Gastroesophageal sphincter (tissue), 4 donors: ENCODE results near the gene SV2C. TPM values are rescaled to one million over a fixed set of nuclear protein-coding genes. Genes with fewer than 3 reads are reported as not detected.

Experiments
- ATAC-seq: fragments of 150-250 bp; one replicate; pipeline ENCODE4 v1.9.1; 2016; ENCODE audit warnings: mild to moderate bottlenecking, moderate library complexity
- H3K27ac ChIP-seq, 4 donors: fragments of 200-600 bp; sonication (generic) in 3 of 4; 1 replicate in 3 of 4; 2 replicates in 1 of 4; pipeline ENCODE4 v1.5.1; 2016 to 2019
- H3K27me3 ChIP-seq: fragments of 200-600 bp; sonication (generic); one replicate; pipeline ENCODE4 v1.5.1; 2019
- H3K36me3 ChIP-seq, 2 donors: fragments of 200-600 bp; sonication (generic); one replicate each; pipeline ENCODE4 v1.5.1; 2019; ENCODE audit warnings: control low read depth in 1 of 2
- H3K4me1 ChIP-seq, 3 donors: fragments of 200-600 bp; sonication (generic); 1 replicate in 2 of 3; 2 replicates in 1 of 3; pipeline ENCODE4 v1.5.1; 2016 to 2019; ENCODE audit warnings: control low read depth in 2 of 3
- H3K4me3 ChIP-seq, 2 donors: fragments of 200-600 bp; sonication (generic); one replicate each; pipeline ENCODE4 v1.5.1; 2019; ENCODE audit warnings: mild to moderate bottlenecking in 1 of 2, moderate library complexity in 1 of 2
- H3K9me3 ChIP-seq, 3 donors: fragments of 200-600 bp; sonication (generic); one replicate each; pipeline ENCODE4 v1.5.1; 2017 to 2019; ENCODE audit warnings: control low read depth in 2 of 3
- CTCF ChIP-seq, 4 experiments: fragments of 200-600 bp in 2 of 4; fragments of 450-650 bp in 2 of 4; sonication (generic) in 1 of 4; IDR thresholded peaks; one replicate each; pipeline ENCODE4 v1.5.1; 2017 to 2019; ENCODE audit warnings: antibody characterized with exemption in 4 of 4, mild to moderate bottlenecking in 2 of 4, moderate library complexity in 2 of 4
- EP300 ChIP-seq: sonication (generic); formaldehyde crosslinking; IDR thresholded peaks from one replicate; pipeline ENCODE4 v1.6.1; 2017; ENCODE audit warnings: antibody characterized with exemption, mild to moderate bottlenecking
- POLR2A ChIP-seq, 2 donors: fragments of 450-650 bp; IDR thresholded peaks; one replicate each; pipeline ENCODE4 v1.6.1; 2017; ENCODE audit warnings: antibody characterized with exemption in 2 of 2, mild to moderate bottlenecking in 2 of 2, moderate library complexity in 1 of 2
- POLR2AphosphoS5 ChIP-seq: sonication (generic); formaldehyde crosslinking; IDR thresholded peaks from one replicate; pipeline ENCODE4 v1.6.1; 2017; ENCODE audit warnings: antibody characterized with exemption
- WGBS, 2 donors: methylation state at CpG; one replicate each; pipeline ENCODE4 v1.1.5; 2018; ENCODE audit warnings: low coverage in 1 of 2; 5-methylcytosine and 5-hydroxymethylcytosine counted together
- total RNA-seq, 4 donors: library from RNA; depleted of rRNA; stranded (reverse); fragments of >200 nt; gene quantifications; one replicate each; pipeline ENCODE4 v1.1.0, GENCODE V29; 2016

The SV2C gene
- total RNA-seq, 4 donors from 2014 or later, result 0.16 to 0.67 (median 0.39) TPM

GRCh38 chr5:76199336-76200318 lies 116.4 kb downstream of the SV2C start:
- Histone ChIP-seq H3K36me3 (no peaks in the 10 kb centered on the region), H3K27me3 (no peaks in the 10 kb centered on the region), H3K4me1 (peaks cover 0 to 3% (median 0%) of the 10 kb centered on the region in 3 donors), H3K9me3 (no peaks in the 10 kb centered on the region), H3K4me3 (no peak overlapping the region), H3K27ac (no peak overlapping the region)
- ATAC-seq, result no peak
- WGBS, 2 donors, result 25 to 51% methylated on average over 4 of the region's 6 CpGs
- TF ChIP-seq POLR2AphosphoS5 (no peak), EP300 (no peak), CTCF (IDR thresholded peaks at IDR 0.05) (no peak), POLR2A (IDR thresholded peaks at IDR 0.05) (no peak)

GRCh38 chr5:76202182-76202581 lies 119.0 kb downstream of the SV2C start:
- no peak for ATAC-seq
- WGBS, 2 donors, result 84 to 85% methylated on average over 5 of the region's 5 CpGs
- Histone ChIP-seq H3K36me3 (no peaks in the 10 kb centered on the region), H3K27me3 (peaks cover 10% of the 10 kb centered on the region), H3K27ac (no peak overlapping the region), H3K4me1 (peaks cover 0 to 5% (median 0%) of the 10 kb centered on the region in 3 donors), H3K4me3 (no peak overlapping the region), H3K9me3 (no peaks in the 10 kb centered on the region)
- no peak for TF ChIP-seq CTCF (IDR thresholded peaks at IDR 0.05)
- no peak for TF ChIP-seq POLR2AphosphoS5
- no peak for TF ChIP-seq EP300
- TF ChIP-seq POLR2A (IDR thresholded peaks at IDR 0.05), result no peak

GRCh38 chr5:76204191-76204590 lies 121.0 kb downstream of the SV2C start:
- ATAC-seq, result no peak
- Histone ChIP-seq H3K9me3 (no peaks in the 10 kb centered on the region), H3K27ac (no peak overlapping the region), H3K27me3 (peaks cover 10% of the 10 kb centered on the region), H3K4me1 (peaks cover 0 to 5% (median 0%) of the 10 kb centered on the region in 3 donors), H3K36me3 (no peaks in the 10 kb centered on the region), H3K4me3 (no peak overlapping the region)
- WGBS, 2 donors, result 22 to 60% methylated on average over 1 of the region's 1 CpG
- TF ChIP-seq CTCF (IDR thresholded peaks at IDR 0.05), result no peak
- TF ChIP-seq EP300, result no peak
- no peak for TF ChIP-seq POLR2A (IDR thresholded peaks at IDR 0.05)
- no peak for TF ChIP-seq POLR2AphosphoS5

- peak; percentile 25 for ATAC-seq
- TF ChIP-seq POLR2AphosphoS5 (peak; percentile 13), POLR2A (IDR thresholded peaks at IDR 0.05) (no peak)
- 20 to 33% methylated on average over 1 of the region's 3 CpGs for WGBS, 2 donors
- H3K27me3 ChIP-seq, result peaks cover 10% of the 10 kb centered on the region
- peaks cover 0 to 4% (median 0%) of the 10 kb centered on the region in 3 donors for H3K9me3 ChIP-seq
- no peak overlapping the region for H3K4me3 ChIP-seq
- H3K27ac ChIP-seq, result no peak overlapping the region
- peaks cover 0 to 5% (median 0%) of the 10 kb centered on the region in 3 donors for H3K4me1 ChIP-seq
- H3K36me3 ChIP-seq, result no peaks in the 10 kb centered on the region
Measured at GRCh38 chr5:76204713-76205112, 121.5 kb downstream of the SV2C start.

GRCh38 chr5:76207120-76207519 lies 123.9 kb downstream of the SV2C start:
- Histone ChIP-seq H3K4me1 (peaks cover 0 to 5% (median 0%) of the 10 kb centered on the region in 3 donors), H3K27me3 (peaks cover 10% of the 10 kb centered on the region), H3K36me3 (no peaks in the 10 kb centered on the region), H3K9me3 (peaks cover 0 to 11% (median 0%) of the 10 kb centered on the region in 3 donors), H3K27ac (no peak overlapping the region), H3K4me3 (no peak overlapping the region)
- WGBS, 2 donors, result 65 to 85% methylated on average over 2 of the region's 2 CpGs
- ATAC-seq, result no peak
- TF ChIP-seq POLR2AphosphoS5 (no peak), POLR2A (IDR thresholded peaks at IDR 0.05) (no peak), CTCF (IDR thresholded peaks at IDR 0.05) (no peak), EP300 (no peak)
